DMS53 treated with DMSO at 0.1 percent for 48 hours (cell line): Measurements from ENCODE around the gene ACOT12.

Experiments used
- DNase-seq: peaks from one replicate; lab custom pipeline; 2025; ENCODE audit not compliant: unreplicated experiment; lab: John Stamatoyannopoulos, UW

The ACOT12 gene

DNA sequence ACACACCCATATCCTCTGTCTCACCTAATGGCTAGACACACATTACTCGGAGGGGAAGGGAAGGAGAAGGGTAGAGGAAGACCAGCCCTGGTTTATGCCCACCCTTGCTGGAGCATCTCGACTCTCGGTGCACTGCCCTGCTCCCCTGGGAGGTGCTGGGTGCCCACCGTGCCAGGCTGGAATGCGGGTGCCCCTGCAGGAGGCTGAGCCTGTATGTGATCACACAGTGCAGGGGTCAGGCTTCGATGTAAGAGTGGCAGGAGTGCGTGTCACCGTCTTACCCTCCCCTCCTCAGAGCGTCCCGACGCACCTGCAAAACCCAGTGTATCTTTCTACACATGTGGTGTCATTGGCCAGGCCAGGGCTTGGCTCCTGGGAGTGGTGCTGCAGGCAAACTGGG is 7.3 kb upstream of the ACOT12 start:
- DNase-seq, result no peak

DNA sequence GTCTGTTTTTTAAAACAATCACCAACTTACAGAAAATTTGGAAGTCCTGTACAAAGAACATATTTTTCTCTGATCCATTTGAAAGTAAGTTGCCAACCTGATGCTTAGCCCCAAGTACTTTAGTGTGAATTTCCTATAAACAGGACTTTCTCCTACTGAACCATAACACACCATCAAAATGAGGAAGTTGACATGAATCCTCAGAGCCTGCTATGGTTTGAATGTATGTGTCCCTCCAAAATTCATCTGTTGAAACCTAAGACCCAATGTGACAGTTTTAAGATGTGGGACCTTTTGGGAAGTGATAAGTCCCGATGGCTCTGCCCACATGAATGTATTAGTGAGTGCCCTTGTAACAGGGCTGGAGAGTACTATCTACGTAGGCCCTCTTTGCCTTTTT is 6.4 kb upstream of the ACOT12 start:
- no peak for DNase-seq

DNA sequence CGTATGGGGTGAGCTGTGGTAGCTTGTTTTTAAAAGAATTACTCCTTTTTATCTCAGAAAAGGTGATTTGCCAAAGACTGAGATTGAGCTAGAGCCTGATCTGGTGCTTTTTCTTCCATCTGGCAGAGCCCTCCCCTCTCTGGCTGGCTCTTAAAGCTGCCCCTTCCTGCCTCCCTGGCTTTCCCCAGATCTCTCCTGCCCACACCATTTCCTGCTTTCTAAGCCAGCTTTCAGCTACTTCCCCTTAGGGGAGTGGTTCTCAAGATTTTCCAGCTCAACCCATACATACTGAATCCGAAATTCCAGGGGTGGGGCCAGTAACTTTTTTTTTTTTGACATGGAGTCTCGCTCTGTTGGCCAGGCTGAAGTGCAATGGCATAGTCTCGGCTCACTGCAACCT is 4.8 kb upstream of the ACOT12 start:
- no peak for DNase-seq

DNA sequence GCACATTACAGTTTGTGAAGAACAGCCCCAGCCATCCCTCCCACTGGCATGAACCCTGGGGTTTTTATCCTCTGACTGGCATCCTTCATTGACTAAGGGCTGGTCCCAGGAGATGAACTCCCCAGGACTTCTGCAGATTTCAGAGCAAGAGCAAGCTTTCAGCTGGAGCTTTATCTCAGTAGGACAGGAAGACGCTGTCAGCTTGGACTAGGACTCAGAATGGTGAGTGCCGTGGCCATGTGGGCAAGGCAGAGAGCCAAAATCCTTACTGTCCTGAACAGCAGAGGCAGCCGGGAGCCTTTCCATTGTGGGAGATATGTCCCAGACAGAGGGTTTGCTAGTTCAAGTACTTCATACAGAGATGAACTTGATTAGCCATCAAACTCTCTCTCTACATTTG is 3.2 kb upstream of the ACOT12 start:
- no peak for DNase-seq

DNA sequence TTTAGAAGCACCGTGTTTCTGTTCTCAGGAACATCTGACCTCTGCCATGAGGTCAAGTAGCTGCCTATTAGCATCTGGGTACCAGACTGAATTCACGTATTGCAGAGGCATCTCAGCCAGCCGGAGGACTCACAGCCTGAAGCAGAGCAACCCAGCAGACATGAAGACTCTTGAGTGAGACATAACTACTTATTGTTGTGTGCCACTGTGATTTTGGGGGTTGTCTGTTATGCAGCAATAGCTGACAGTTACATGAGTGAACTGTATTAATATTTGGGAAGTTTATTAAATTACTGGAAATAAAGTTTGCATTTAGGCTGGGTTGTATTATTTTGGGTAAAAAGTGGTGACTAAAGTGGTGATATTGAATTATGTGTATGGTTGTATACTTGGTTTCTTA is 1.3 kb upstream of the ACOT12 start:
- no peak for DNase-seq

DNA sequence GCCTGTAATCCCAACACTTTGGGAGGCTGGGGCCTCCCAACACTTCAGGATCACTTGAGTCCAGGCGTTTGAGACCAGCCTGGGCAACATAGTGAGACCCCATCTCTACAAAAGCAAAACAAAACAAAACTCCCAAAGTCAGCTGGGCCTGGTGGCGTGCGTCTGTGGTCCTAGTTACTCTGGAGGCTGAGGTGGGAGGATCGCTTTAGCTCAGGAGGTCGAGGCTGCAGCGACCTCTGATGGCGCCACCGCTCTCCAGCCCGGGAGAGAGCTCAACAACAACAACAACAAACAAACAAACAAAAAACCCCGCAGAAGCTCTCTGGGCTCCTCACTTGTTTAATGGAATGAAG is 528 bp downstream of the ACOT12 start:
- DNase-seq, result no peak

DNA sequence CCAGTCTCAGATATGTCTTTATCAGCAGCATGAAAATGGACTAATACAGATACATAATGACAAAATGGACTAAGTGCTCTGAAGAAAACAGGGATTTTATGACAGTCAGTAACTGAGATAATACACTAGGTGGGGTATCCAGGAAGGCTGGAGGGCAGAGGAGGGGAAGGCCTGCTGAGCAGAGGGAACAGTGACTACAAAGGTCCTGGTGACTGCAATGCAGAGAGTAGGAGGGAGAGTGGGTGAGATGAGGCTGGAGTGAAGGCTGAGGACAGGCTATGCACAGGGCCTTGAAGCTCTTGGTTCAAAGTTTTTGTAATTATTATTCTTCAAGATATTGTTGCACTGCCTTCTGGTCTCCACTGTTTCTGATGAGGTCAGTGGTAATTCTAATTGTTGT is 4.9 kb downstream of the ACOT12 start:
- DNase-seq, result no peak

DNA sequence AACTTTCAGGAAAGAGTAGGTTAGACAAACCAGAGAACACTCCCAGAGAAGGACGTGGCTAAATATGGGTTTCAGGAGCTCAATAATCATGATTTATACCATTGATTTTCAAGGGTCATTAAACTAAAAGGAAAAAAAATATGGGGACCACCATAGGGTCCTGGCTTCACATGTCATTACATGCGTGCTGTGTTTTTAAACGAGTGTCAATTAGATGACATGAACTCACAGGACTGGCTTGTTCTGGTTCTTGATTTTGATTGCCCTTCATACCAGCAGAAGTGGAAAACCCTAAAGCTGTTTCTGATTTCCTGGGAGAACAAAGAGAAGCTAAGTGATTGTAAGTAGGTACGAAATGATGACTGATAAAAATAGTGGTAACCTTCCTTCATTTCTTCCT is 5.8 kb downstream of the ACOT12 start:
- no peak for DNase-seq

DNA sequence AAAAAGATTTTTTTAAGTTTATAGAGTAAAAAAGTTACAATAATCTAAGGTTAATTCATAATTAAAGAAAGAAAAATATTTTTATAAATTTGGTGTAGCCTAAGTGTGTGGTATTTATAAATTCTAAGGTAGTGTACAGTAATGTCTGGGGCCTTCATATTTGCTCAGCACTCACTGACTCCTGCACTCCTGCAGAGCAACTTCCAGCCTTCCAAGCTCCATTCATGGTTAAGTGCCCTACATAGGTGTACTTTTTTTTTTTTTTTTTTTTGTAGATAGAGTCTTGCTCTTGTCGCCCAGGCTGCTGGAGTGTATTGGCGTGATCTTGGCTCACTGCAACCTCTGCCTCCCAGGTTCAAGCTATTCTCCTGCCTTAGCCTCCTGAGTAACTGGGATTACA is 10.1 kb downstream of the ACOT12 start:
- DNase-seq, result peak; percentile 33

DNA sequence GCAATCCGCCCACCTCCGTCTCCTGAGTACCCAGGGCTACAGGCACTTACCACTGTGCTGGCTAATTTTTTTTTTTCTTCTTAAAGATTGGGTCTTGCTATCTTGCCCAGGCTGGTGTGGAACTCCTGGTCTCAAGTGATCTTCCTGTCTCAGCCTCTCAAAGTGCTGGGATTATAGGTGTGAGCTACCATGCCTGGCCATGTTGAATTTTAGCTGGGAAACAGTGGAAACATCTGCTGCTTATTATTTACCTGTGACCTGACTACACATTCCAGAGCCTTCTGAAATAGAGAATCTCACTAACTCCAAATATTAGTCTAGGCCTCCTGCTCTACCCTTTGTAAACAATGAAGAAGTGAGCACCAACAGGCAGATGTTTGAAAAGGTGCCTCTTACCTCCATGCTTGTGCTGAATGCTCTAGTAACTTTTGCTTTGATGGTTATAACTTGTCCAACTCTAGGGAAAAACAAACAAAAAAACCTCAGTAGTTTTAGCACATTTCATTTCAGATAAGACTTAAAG is 22.5 kb downstream of the ACOT12 start:
- DNase-seq, result peak; percentile 82

DNA sequence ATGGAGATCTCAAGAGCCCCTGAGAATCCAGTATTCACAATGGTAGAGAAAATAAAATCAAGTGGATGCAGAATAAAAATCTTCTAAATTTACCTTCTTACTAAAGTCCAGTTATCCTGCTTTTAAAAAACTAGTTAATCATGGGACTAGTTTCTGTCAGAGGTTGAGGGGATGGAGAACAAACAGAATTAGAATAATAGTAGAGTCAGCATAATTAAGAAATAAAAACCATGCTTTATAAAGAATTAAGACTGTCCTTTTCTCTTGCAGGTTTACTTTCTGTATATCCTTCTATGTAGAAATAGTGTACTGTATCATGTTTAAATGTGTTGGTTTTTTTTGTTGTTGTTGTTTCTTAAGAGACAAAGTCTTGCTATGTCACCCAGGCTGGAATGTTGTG is 23.0 kb downstream of the ACOT12 start:
- no peak for DNase-seq

DNA sequence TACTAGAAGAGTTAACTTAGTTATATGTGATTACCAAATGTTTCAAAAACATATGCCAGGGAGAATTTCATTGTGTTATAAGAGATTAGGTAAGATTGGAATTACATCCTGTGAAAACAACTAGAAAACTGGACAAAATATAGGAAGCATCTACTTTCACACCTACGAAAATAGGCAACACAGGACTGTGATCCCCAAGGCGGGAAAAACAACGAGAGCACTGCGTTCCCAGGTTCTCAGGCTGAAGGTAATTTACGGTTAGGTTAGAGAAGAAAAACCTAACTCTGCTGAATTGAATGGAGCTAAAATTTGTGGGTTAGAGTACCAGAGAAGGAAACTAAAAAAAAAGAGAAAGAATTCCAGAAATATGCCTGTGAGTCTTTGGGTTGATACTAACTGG is 28.4 kb downstream of the ACOT12 start:
- DNase-seq, result no peak

DNA sequence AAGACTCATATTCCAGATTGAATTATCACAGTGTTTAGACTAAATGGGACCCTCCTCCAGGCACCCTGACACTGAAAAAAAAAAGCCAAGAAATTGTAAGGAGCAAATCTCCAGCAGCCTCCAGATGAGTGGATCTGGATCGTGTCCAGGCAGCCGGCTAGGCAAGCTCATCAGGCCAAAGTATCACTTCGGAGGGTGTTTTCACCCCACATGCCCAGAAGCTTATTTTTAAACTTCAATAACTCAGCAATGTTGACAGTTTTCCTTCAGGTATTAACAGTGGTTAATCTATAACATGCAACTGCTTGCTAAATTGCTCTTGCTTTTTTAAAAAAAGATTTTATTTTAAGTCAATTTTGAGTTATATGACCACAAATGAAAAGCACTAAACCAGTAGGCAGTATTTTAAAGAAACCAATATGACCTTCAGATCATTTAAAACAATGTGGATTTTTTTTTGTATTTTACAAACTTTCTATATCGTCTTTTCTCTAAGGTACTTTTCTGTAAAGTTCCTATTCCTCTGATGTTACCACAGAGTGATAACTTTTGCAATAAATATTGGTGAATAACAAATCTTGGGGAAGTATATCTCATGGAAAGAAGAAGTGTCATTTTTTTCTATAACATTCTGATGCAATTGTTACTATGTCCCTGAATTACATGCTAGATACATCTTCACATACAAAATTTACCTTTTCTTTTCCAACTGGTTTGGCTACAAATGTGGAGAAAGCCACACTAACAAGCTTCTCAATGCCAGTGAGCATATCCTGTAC is 30.7 kb downstream of the ACOT12 start:
- DNase-seq, result no peak

DNA sequence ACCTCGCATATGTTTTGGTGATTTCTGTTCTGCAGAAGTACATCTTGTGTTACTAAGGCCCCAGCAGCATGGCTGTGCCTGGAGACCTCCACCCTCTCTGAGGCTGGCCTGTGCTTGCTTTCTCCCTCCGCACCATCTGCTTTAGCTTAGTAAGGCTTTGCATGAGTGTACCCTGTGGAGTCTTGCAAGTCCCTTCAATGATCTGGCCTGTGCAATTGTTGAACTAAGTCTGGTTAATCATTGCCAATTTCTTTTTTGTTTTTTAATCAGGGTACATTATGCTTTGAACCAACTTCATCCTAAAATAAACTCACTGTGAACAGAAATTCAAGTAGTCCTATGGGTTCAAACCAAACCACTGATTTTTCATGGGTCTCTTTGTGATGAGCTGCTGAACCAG is 32.3 kb downstream of the ACOT12 start:
- no peak for DNase-seq

DNA sequence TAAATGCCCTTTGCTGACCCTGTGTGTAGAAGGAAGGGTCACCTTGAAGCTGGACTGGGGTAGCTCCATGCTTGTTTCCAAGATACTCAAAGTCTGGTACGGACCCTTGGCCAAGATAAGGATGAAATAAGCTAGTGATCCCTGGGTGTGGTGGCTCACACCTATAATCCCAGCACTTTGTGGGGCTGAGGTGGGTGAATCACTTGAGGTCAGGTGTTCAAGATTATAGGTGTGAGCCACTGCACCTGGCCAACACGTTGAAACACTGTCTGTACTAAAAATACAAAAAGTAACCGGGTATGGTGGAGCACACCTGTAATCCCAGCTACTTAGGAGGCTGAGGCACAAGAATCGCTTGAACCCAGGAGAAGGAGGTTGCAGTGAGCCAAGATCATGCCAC is 33.3 kb downstream of the ACOT12 start:
- no peak for DNase-seq

DNA sequence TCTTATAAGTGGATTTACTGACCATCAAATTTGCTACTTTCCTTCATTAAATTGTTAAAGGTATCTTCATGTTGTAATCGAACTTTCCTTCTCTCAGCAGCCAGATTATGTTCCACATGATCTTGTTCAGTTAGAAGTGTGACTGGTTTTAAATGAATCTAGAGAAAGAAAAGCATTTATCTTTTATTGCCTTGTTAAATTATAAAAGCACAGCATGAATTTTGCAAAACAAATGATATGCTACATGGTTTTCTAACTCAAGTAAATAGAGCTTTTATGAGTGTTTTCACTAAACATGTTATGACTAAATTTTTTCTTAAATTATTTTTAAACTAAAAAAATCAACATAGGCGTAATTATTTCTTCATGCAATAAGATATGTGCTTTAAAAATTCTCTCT is 34.1 kb downstream of the ACOT12 start:
- no peak for DNase-seq

DNA sequence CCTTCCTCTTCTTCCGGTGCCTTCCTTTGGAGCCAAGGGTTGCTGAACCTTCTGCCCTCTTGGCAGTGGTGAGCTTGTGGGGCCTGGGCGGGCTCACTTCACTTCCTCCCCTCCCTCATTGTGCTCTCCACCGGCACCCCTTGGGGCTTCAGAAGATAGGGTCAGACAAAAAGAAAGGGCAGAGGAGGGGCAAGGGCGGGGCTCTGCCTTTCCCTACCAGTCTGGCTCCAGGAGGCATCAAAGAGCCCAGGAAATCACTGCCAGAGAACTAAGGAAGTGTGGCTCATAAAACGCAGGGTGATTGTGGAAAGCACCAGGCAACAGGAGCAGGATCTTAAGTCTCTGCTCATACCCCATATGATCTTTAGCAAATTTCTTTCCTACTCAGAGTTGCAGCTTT is 34.8 kb downstream of the ACOT12 start:
- no peak for DNase-seq

DNA sequence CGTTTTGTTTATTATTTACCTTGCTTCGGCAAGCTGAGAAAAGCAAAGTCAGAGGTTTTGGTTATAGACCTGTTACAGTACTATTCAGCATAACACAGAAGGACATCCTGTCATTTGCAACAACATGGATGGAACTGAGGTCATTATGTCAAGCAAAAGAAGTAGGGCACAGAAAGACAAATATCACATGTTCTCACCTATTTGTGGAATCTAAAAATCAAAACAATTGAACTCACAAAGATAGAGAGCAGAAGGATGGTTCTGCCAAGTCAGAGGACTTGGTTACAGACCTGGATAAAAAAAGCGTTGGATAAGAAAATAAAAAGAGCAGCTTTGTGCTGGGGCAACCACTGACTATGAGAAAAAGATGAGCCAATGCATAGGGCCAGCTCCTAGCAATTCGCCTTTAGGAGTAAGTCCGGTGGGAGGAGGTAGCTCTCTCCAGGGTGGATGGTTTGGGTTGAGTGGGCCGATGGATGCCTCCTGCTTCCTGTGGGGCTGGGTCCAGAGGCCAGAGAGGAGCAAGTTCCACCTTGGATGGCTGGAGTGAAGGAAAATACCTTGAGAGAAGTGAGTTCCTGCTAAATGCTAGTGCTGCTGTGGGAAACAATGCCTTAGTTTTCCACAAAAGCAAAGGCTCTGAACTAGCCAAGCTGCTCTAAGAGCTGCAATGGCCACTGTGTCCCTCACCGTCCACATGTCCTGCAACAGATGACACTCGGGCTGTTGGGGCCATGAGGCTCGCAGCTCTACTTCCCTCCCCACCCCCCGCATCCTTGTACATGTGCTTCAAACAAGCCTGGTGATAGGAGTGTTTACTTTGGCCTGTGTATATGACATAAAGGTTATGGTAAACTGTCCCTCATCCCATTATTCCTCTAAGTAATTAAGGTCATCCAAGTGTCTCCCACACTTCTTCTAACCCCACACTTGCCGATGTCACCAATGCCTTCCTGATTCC is 38.4 kb downstream of the ACOT12 start:
- no peak for DNase-seq

DNA sequence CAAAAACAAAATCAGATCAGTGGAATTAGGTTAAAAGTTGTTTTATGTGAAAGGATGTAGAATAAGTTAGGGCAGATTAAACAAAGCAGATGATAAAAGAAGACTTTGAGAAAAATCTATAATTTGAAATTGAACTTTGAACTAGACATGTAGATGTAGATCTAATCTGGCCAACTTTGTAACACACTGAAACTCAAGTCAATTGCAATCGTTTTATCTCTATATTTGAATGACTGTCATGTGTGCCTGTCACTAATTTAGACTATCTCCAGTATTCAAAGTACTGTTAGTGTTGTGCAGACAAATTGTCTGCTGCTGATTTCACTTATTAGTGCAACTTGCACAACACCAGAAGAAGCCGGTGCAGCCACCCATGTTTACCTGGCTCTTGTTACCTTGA is 39.8 kb downstream of the ACOT12 start:
- no peak for DNase-seq

DNA sequence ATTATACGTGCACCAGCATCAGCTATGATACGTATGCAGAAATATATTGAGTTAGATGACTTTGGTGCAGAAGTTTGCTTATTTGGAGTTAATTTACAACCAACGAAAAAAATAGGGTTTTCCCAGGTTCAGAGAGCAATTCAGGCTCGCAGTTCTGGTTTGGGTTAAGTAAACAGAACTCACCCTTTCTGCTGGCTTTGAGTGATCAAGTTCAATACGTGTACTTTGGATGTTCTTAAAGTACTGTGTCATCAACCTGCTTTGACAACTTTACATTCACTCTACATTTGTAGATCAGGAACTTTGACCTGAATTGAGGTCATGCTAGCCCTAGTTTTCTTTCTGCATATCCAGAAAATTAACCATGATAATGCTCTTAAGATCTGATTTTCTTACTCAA is 40.7 kb downstream of the ACOT12 start:
- no peak for DNase-seq

DNA sequence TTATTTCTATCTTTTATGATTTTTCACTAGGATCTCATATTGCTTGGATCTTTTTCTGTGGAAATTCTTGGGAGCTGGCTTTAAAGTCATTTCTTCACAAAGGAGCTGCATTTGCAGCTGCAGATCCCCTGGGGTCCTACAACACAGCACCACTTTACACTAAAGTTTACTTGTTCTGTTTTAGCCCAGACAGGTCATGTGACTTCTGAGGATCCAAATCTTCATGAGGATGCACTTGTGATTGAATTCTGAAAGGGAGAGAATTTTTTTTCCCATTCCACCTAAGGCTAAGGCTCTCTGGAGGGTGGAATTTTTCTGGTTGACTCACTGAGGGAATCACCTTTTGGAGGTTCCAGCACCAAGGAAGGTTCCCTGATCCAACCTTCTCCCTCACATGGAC is 43.4 kb downstream of the ACOT12 start:
- DNase-seq, result no peak

DNA sequence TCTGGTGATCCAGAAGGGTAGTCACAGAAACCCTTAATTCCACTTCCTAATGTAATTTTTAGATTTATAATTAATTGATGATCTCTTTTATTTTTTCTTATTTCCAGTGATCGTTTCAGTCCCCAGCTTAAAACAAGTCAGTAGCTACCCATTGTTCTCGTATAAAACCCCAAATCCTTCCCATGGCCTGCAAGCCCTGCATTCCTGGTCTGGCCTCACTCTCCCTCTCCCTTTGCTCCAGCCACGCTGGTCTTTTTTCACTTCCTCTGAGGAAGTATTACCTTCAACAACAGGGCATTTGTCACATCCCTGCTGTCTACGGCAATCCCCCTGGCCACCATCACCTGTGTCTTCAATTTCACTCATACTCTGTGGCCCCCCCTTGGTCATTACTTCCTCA is 44.8 kb downstream of the ACOT12 start:
- no peak for DNase-seq
